ENCODE results near the gene WDR83. TPM values are rescaled to one million over a fixed set of nuclear protein-coding genes. Genes with fewer than 3 reads are reported as not detected.
A peak's percentile ranks its signal among the peaks of the same experiment; 100 is the strongest.
"Not testable (repeated sequence)": the region's sequence is repeated elsewhere in the genome, so short reads cannot be mapped to it uniquely, and the experiment has no call there.

The WDR83 gene
- total RNA-seq, 4 donors from 2014 or later = 10.0 to 19.7 (median 13.9) TPM

GRCh38 chr19:12638611-12639182, 27.9 kb upstream of the WDR83 start:
- intact Hi-C loops (cut with DNase I) = no loop called here
- no peaks in the 10 kb centered on the region for H3K36me3 ChIP-seq
- DNase-seq (ENCODE audit: extremely low spot score) = no peak
- no peak overlapping the region for H3K27ac ChIP-seq (replicated peaks in 1 of 4)
- H3K4me3 ChIP-seq = no peak overlapping the region
- no peaks in the 10 kb centered on the region for H3K9me3 ChIP-seq
- H3K27me3 ChIP-seq = no peaks in the 10 kb centered on the region
- TF ChIP-seq CTCF (IDR thresholded peaks at IDR 0.05) = no peak
- TF ChIP-seq POLR2A (IDR thresholded peaks at IDR 0.05; ENCODE audit: low read depth) = no peak
- TF ChIP-seq EP300 (IDR thresholded peaks at IDR 0.05) = no peak
- TF ChIP-seq POLR2AphosphoS5 (IDR thresholded peaks at IDR 0.05) = no peak
- WGBS = 95% methylated on average over 22 of the region's 22 CpGs
- peaks cover 9 to 14% (median 12%) of the 10 kb centered on the region in 4 donors for H3K4me1 ChIP-seq

- TF ChIP-seq CTCF (IDR thresholded peaks at IDR 0.05) (peak; percentile 68 to 88 (median 75)), POLR2AphosphoS5 (IDR thresholded peaks at IDR 0.05) (peak in 1 of 2 donors; percentile 53), POLR2A (IDR thresholded peaks at IDR 0.05; ENCODE audit: low read depth) (no peak), EP300 (IDR thresholded peaks at IDR 0.05) (no peak)
- 30% methylated on average over 8 of the region's 39 CpGs for WGBS
Measured at GRCh38 chr19:12639901-12640613, 26.6 kb upstream of the WDR83 start.

GRCh38 chr19:12641456-12641855, 25.2 kb upstream of the WDR83 start:
- Histone ChIP-seq H3K4me3 (no peak overlapping the region), H3K36me3 (no peaks in the 10 kb centered on the region), H3K4me1 (peaks cover 9 to 14% (median 12%) of the 10 kb centered on the region in 4 donors), H3K27ac (replicated peaks in 1 of 4) (no peak overlapping the region), H3K9me3 (no peaks in the 10 kb centered on the region), H3K27me3 (no peaks in the 10 kb centered on the region)
- no peak for DNase-seq (ENCODE audit: extremely low spot score)
- TF ChIP-seq EP300 (IDR thresholded peaks at IDR 0.05) (no peak), POLR2A (IDR thresholded peaks at IDR 0.05; ENCODE audit: low read depth) (no peak)
- intact Hi-C loops (cut with DNase I) = no loop called here
- WGBS = 74% methylated on average over 13 of the region's 13 CpGs

More at GRCh38 chr19:12639901-12640613, 26.6 kb upstream of the WDR83 start:
- Histone ChIP-seq H3K36me3 (no peaks in the 10 kb centered on the region), H3K4me1 (peaks cover 9 to 14% (median 12%) of the 10 kb centered on the region in 4 donors), H3K27ac (replicated peaks in 1 of 4) (no peak overlapping the region), H3K27me3 (no peaks in the 10 kb centered on the region), H3K4me3 (peak overlapping the region; percentile 31 to 53 (median 37)), H3K9me3 (no peaks in the 10 kb centered on the region)
- intact Hi-C loops (cut with DNase I) = no loop called here
- DNase-seq (ENCODE audit: extremely low spot score) = peak; percentile 93

GRCh38 chr19:12642506-12642905, 24.1 kb upstream of the WDR83 start:
- no peak overlapping the region for H3K4me3 ChIP-seq
- TF ChIP-seq POLR2AphosphoS5 (IDR thresholded peaks at IDR 0.05) (no peak), POLR2A (IDR thresholded peaks at IDR 0.05; ENCODE audit: low read depth) (no peak), EP300 (IDR thresholded peaks at IDR 0.05) (no peak), CTCF (IDR thresholded peaks at IDR 0.05) (no peak)
- H3K27me3 ChIP-seq = no peaks in the 10 kb centered on the region
- intact Hi-C loops (cut with DNase I) = no loop called here
- DNase-seq (ENCODE audit: extremely low spot score) = no peak
- 95% methylated on average over 20 of the region's 26 CpGs for WGBS
- H3K27ac ChIP-seq (replicated peaks in 1 of 4) = no peak overlapping the region
- peaks cover 9 to 19% (median 16%) of the 10 kb centered on the region in 4 donors for H3K4me1 ChIP-seq
- no peaks in the 10 kb centered on the region for H3K9me3 ChIP-seq
- H3K36me3 ChIP-seq = no peaks in the 10 kb centered on the region

GRCh38 chr19:12643716-12644115, 22.9 kb upstream of the WDR83 start:
- H3K36me3 ChIP-seq; DNase-seq (ENCODE audit: extremely low spot score); H3K9me3 ChIP-seq; intact Hi-C loops (cut with DNase I); H3K27me3 ChIP-seq; H3K27ac ChIP-seq (replicated peaks in 1 of 4); H3K4me3 ChIP-seq: not testable (repeated sequence)
- 93% methylated on average over 14 of the region's 14 CpGs for WGBS
- peaks cover 20 to 31% (median 28%) of the 10 kb centered on the region in 4 donors for H3K4me1 ChIP-seq
